ENCODE measurements around the gene SLC30A10. TPM values are rescaled to one million over a fixed set of nuclear protein-coding genes. Genes with fewer than 3 reads are reported as not detected.
"Not testable (repeated sequence)": the region's sequence is repeated elsewhere in the genome, so short reads cannot be mapped to it uniquely, and the experiment has no call there.

Gene SLC30A10
- total RNA-seq, 4 donors from 2014 or later, result 2.5 to 31.9 (median 16.2) TPM

GRCh38 chr1:219906924-219907771 lies 21.2 kb downstream of the SLC30A10 start:
- no peak for TF ChIP-seq CTCF (IDR thresholded peaks at IDR 0.05)
- no peak for TF ChIP-seq POLR2A (IDR thresholded peaks at IDR 0.05)
- no peaks in the 10 kb centered on the region for H3K9me3 ChIP-seq
- DNase-seq, result no peak

GRCh38 chr1:219906565-219906923 lies 21.8 kb downstream of the SLC30A10 start:
- not testable (repeated sequence) for DNase-seq

More at GRCh38 chr1:219906924-219907771, 21.2 kb downstream of the SLC30A10 start:
- Histone ChIP-seq H3K4me1 (no peaks in the 10 kb centered on the region), H3K27ac (no peak overlapping the region), H3K27me3 (no peaks in the 10 kb centered on the region), H3K36me3 (no peaks in the 10 kb centered on the region), H3K4me3 (no peak overlapping the region)

GRCh38 chr1:219905524-219905923 lies 22.8 kb downstream of the SLC30A10 start:
- H3K4me3 ChIP-seq, result no peak overlapping the region
- H3K9me3 ChIP-seq, result no peaks in the 10 kb centered on the region
- DNase-seq, result no peak
- no peaks in the 10 kb centered on the region for H3K4me1 ChIP-seq
- H3K27me3 ChIP-seq, result no peaks in the 10 kb centered on the region
- no peaks in the 10 kb centered on the region for H3K36me3 ChIP-seq
- TF ChIP-seq CTCF (IDR thresholded peaks at IDR 0.05) (no peak), POLR2A (IDR thresholded peaks at IDR 0.05) (no peak)
- no peak overlapping the region for H3K27ac ChIP-seq

More at GRCh38 chr1:219906565-219906923, 21.8 kb downstream of the SLC30A10 start:
- not testable (repeated sequence) for H3K4me1 ChIP-seq, H3K9me3 ChIP-seq, H3K4me3 ChIP-seq, H3K36me3 ChIP-seq, H3K27me3 ChIP-seq, H3K27ac ChIP-seq

- TF ChIP-seq POLR2A (IDR thresholded peaks at IDR 0.05), result no peak
- no peak for TF ChIP-seq CTCF (IDR thresholded peaks at IDR 0.05)
- no peaks in the 10 kb centered on the region for H3K36me3 ChIP-seq
- H3K9me3 ChIP-seq, result no peaks in the 10 kb centered on the region
- no peaks in the 10 kb centered on the region for H3K27me3 ChIP-seq
- H3K27ac ChIP-seq, result no peak overlapping the region
- no peak overlapping the region for H3K4me3 ChIP-seq
- H3K4me1 ChIP-seq, result no peaks in the 10 kb centered on the region
- no peak for DNase-seq
These were observed 23.4 kb downstream of the SLC30A10 start for GRCh38 chr1:219904934-219905333.

GRCh38 chr1:219903353-219903871 lies 24.9 kb downstream of the SLC30A10 start:
- Histone ChIP-seq H3K4me1 (no peaks in the 10 kb centered on the region), H3K36me3 (no peaks in the 10 kb centered on the region), H3K9me3 (no peaks in the 10 kb centered on the region), H3K4me3 (no peak overlapping the region), H3K27me3 (no peaks in the 10 kb centered on the region), H3K27ac (no peak overlapping the region)
- TF ChIP-seq POLR2A (IDR thresholded peaks at IDR 0.05) (no peak), CTCF (IDR thresholded peaks at IDR 0.05) (no peak)
- no peak for DNase-seq

- Histone ChIP-seq H3K4me1 (peaks cover 0 to under 1% (median 0%) of the 10 kb centered on the region in 4 donors), H3K27ac (no peak overlapping the region), H3K36me3 (no peaks in the 10 kb centered on the region), H3K9me3 (no peaks in the 10 kb centered on the region), H3K4me3 (no peak overlapping the region), H3K27me3 (no peaks in the 10 kb centered on the region)
- TF ChIP-seq CTCF (IDR thresholded peaks at IDR 0.05) (no peak), POLR2A (IDR thresholded peaks at IDR 0.05) (no peak)
- no peak for DNase-seq
These were observed 25.4 kb downstream of the SLC30A10 start for GRCh38 chr1:219902951-219903350.

Data from Peyer's patch (tissue), 4 donors.